Measurements from ENCODE around the gene DNAJC28.
A peak's percentile ranks its signal among the peaks of the same experiment; 100 is the strongest.

Gene DNAJC28

GRCh38 chr21:33491373-33492102 is at the start of gene DNAJC28:
Gene DNAJC28, minus strand, starts transcription at chr21:33491716. Its CDS starts 2,323 bp downstream, at chr21:33489393.
- no peak for TF ChIP-seq CTCF (conservative IDR thresholded peaks at IDR 0.05; ENCODE audit: low read length)
- peak; percentile 86 for DNase-seq (ENCODE audit: low read depth)
- H3K4me3 ChIP-seq (ENCODE audit: low read length): peak within 1 kb of the TSS; percentile 76

GRCh38 chr21:33541105-33541711 is 49.7 kb upstream of the DNAJC28 start:
- peak; percentile 13 for DNase-seq (ENCODE audit: low read depth)
- peak overlapping the region; percentile 94 for H3K4me3 ChIP-seq (ENCODE audit: low read length)
- TF ChIP-seq CTCF (conservative IDR thresholded peaks at IDR 0.05; ENCODE audit: low read length): no peak

- H3K4me3 ChIP-seq (ENCODE audit: low read length): peak overlapping the region; percentile 7; the same call in 1 of the 2 replicates
- DNase-seq (ENCODE audit: low read depth): no peak
- TF ChIP-seq CTCF (conservative IDR thresholded peaks at IDR 0.05; ENCODE audit: low read length): no peak
Observed at GRCh38 chr21:33540711-33541104, 49.2 kb upstream of the DNAJC28 start.

GRCh38 chr21:33539616-33540015 is 48.1 kb upstream of the DNAJC28 start:
- TF ChIP-seq CTCF (conservative IDR thresholded peaks at IDR 0.05; ENCODE audit: low read length): no peak
- no peak overlapping the region for H3K4me3 ChIP-seq (ENCODE audit: low read length)
- no peak for DNase-seq (ENCODE audit: low read depth)

- DNase-seq (ENCODE audit: low read depth): no peak
- no peak overlapping the region for H3K4me3 ChIP-seq (ENCODE audit: low read length)
- no peak for TF ChIP-seq CTCF (conservative IDR thresholded peaks at IDR 0.05; ENCODE audit: low read length)
Observed at GRCh38 chr21:33537212-33537611, 45.7 kb upstream of the DNAJC28 start.

- H3K4me3 ChIP-seq (ENCODE audit: low read length): no peak overlapping the region
- TF ChIP-seq CTCF (conservative IDR thresholded peaks at IDR 0.05; ENCODE audit: low read length): no peak
- DNase-seq (ENCODE audit: low read depth): no peak
Observed at GRCh38 chr21:33531007-33531406, 39.5 kb upstream of the DNAJC28 start.

GRCh38 chr21:33522953-33523349 is 31.4 kb upstream of the DNAJC28 start:
- no peak for TF ChIP-seq CTCF (conservative IDR thresholded peaks at IDR 0.05; ENCODE audit: low read length)
- no peak for DNase-seq (ENCODE audit: low read depth)
- H3K4me3 ChIP-seq (ENCODE audit: low read length): no peak overlapping the region

All from AG10803 (cell line).